K562 (cell line): Measurements from ENCODE around the gene MCL1. TPM values are rescaled to one million over a fixed set of nuclear protein-coding genes. Genes with fewer than 3 reads are reported as not detected.

Source experiments
- BHLHE40 ChIP-seq: IDR thresholded peaks from 2 replicates; pipeline ENCODE4 v1.6.1; 2011; ENCODE audit warnings: low read length, improper control_type of control experiment
- GMEB1 ChIP-seq: fragments of 250-450 bp; sonication (Bioruptor Pico); IDR thresholded peaks from 2 replicates; pipeline ENCODE4 v1.4.0; 2020; ENCODE audit warnings: mild to moderate bottlenecking
- GTF3C2 ChIP-seq: IDR thresholded peaks from 3 replicates; pipeline ENCODE4 v1.6.1; 2011; ENCODE audit warnings: borderline replicate concordance, mild to moderate bottlenecking, moderate library complexity; ENCODE audit not compliant: insufficient read length; ENCODE audit errors: extremely low read depth
- HMG20B ChIP-seq: fragments of 250-450 bp; sonication (Bioruptor Pico); IDR thresholded peaks from 2 replicates; pipeline ENCODE4 v1.5.0; 2021; ENCODE audit warnings: mild to moderate bottlenecking
- HOXB6 ChIP-seq: fragments of 250-450 bp; sonication (Bioruptor Pico); IDR thresholded peaks from 2 replicates; pipeline ENCODE4 v1.5.1; 2022; ENCODE audit warnings: mild to moderate bottlenecking, borderline replicate concordance
- JUN ChIP-seq, 2 experiments: sonication (generic) in 1 of 2; formaldehyde crosslinking in 1 of 2; IDR thresholded peaks; 2 replicates each; pipeline versions ENCODE4 v1.6.1 to v1.8.0; 2012 to 2022; ENCODE audit warnings: borderline replicate concordance in 2 of 2, mild to moderate bottlenecking in 2 of 2, improper control_type of control experiment in 1 of 2, low read depth in 1 of 2, low read length in 1 of 2, missing genetic modification reagents in 1 of 2
- KDM1A ChIP-seq, 2 experiments: fragments of 450-650 bp; IDR thresholded peaks; 2 replicates each; pipeline ENCODE4 v1.6.1; 2016; ENCODE audit warnings: mild to moderate bottlenecking in 2 of 2
- MCM5 ChIP-seq: fragments of 450-650 bp; IDR thresholded peaks from 2 replicates; pipeline ENCODE4 v1.6.1; 2016; ENCODE audit warnings: low read depth
- MITF ChIP-seq: IDR thresholded peaks from 2 replicates; pipeline ENCODE4 v1.6.1; 2014; ENCODE audit warnings: antibody characterized with exemption
- NCOA1 ChIP-seq: fragments of 450-650 bp; IDR thresholded peaks from 2 replicates; pipeline ENCODE4 v1.6.1; 2016; ENCODE audit warnings: low read depth
- NFXL1 ChIP-seq: fragments of 450-650 bp; formaldehyde crosslinking; IDR thresholded peaks from 2 replicates; pipeline ENCODE4 v1.4.0; 2021; ENCODE audit warnings: mild to moderate bottlenecking
- POU5F1 ChIP-seq: fragments of 150-350 bp; IDR thresholded peaks from 2 replicates; pipeline ENCODE4 v1.6.1; 2014; ENCODE audit warnings: borderline replicate concordance, low read length, low read depth, mild to moderate bottlenecking; ENCODE audit not compliant: partially characterized antibody
- RB1 ChIP-seq: fragments of 450-650 bp; IDR thresholded peaks from 2 replicates; pipeline ENCODE4 v1.6.1; 2017; ENCODE audit warnings: low read depth, mild to moderate bottlenecking
- SUPT5H ChIP-seq: fragments of 450-650 bp; IDR thresholded peaks from 2 replicates; pipeline ENCODE4 v1.6.1; 2016
- ZNF217 ChIP-seq: sonication (generic); formaldehyde crosslinking; IDR thresholded peaks from 2 replicates; pipeline ENCODE4 v1.8.0; 2022; ENCODE audit warnings: mild to moderate bottlenecking, missing genetic modification reagents
- ZNF23 ChIP-seq: fragments of 250-450 bp; sonication (Bioruptor Pico); IDR thresholded peaks from 2 replicates; pipeline ENCODE4 v1.4.0; 2020; ENCODE audit warnings: mild to moderate bottlenecking
- ZNF24 ChIP-seq: fragments of 450-650 bp; IDR thresholded peaks from 2 replicates; pipeline ENCODE4 v1.6.1; 2016
- ZNF583 ChIP-seq: fragments of 250-450 bp; sonication (Bioruptor Pico); IDR thresholded peaks from 2 replicates; pipeline ENCODE4 v1.4.0; 2020
- polyA plus RNA-seq, 8 experiments: library from polyadenylated mRNA; depleted of rRNA in 4 of 8; stranded (reverse) in 5 of 8; unstranded in 3 of 8; fragments of >200 nt; fragmentation: Nextera tagmentation in 2 of 8; fragmentation: Illumina TruSeq in 1 of 8; extraction: Ambion mirVana in 2 of 8; extraction: Trizol in 1 of 8; gene quantifications; 2 replicates each; pipeline versions ENCODE4 v1.2.1 to v1.2.3, GENCODE V29; 2011 to 2014; ENCODE audit warnings: inconsistent platforms in 1 of 8, missing spikeins in 1 of 8
- total RNA-seq, 7 experiments: library from RNA; depleted of rRNA in 6 of 7; stranded (reverse); fragments of >200 nt in 6 of 7; fragmentation: Illumina TruSeq in 2 of 7; extraction: Trizol in 2 of 7; gene quantifications; 2 replicates each; pipeline versions ENCODE4 v1.2.1 to v1.2.3, GENCODE V29; 2011 to 2021; ENCODE audit warnings: low replicate concordance in 1 of 7
- TF ChIP-seq, protein P1 (sequence below): fragments of 250-450 bp; sonication (Bioruptor Pico); IDR thresholded peaks from 2 replicates; pipeline ENCODE4 v1.6.1; 2021; ENCODE audit warnings: mild to moderate bottlenecking

Gene MCL1
- total and polyA plus RNA-seq, 9 of the 15 experiments (the other 6 are each of a cell fraction or from before 2014, with no cell fraction given) = 27.1 to 224 (median 138) TPM

DNA sequence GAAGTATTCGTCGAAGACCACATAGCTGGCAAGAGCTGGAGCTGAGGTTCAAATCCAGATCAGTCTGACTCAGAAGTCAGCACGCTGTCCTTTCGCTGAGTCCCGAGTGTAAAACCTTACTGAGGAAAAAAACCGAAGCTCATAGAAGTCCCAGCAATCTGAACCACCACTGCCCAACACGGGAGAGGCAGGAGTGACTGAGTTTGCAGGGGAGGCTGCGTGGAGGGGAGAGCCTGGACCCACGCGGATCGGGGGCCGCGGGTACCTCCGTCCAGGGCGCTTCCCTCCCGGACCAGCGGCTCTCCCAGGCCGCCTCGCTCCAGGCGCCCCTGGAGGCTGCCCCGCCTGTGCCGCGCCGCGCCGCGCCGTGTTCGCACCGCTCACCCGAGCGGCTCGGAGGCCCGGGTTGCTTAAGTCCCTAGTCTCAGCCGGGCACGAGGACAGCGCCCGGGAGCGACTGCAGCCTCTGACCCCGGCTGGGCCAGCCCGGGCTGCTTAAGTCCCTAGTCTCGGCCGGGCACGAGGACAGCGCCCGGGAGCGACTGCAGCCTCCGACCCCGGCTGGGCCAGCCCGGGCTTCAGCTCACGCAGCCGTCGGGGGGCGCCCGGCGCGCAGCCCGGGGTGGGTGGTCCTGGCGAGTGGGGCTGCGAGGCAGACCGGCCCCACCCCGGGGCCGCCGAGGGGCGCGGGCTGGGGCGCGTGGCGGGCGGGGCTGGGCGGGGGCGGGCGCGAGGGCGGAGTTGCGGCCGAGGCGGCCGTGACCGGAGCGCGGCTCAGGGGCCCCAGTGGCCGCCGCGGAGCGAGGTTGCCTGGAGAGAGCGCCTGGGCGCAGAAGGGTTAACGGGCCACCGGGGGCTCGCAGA is 30.5 kb downstream of the MCL1 start, which contains the start of gene ADAMTSL4 (continued):
- TF ChIP-seq GTF3C2 = no peak
- TF ChIP-seq NCOA1 = no peak
- TF ChIP-seq RB1 = 0 out of 2 replicates have a peak, but pooled peaks have one; percentile 39
- no peak for TF ChIP-seq ZNF24
- TF ChIP-seq HMG20B (CRISPR knock-in tag) = no peak
- TF ChIP-seq, protein P1, sequence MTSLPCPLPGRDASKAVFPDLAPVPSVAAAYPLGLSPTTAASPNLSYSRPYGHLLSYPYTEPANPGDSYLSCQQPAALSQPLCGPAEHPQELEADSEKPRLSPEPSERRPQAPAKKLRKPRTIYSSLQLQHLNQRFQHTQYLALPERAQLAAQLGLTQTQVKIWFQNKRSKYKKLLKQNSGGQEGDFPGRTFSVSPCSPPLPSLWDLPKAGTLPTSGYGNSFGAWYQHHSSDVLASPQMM (CRISPR knock-in tag) = no peak
- no peak for TF ChIP-seq KDM1A (IDR thresholded peaks at IDR 0.05)
- TF ChIP-seq ZNF217 = no peak
- no peak for TF ChIP-seq POU5F1
- no peak for TF ChIP-seq NFXL1
- 0 out of 2 replicates have a peak, but pooled peaks have one; percentile 33 for TF ChIP-seq GMEB1 (CRISPR knock-in tag)
- peak; percentile 55; the same call in 1 of the 2 replicates for TF ChIP-seq BHLHE40
- TF ChIP-seq ZNF583 (CRISPR knock-in tag) = peak; percentile 86
- TF ChIP-seq SUPT5H = no peak
- TF ChIP-seq HOXB6 = no peak
- no peak for TF ChIP-seq JUN (IDR thresholded peaks at IDR 0.05; ENCODE audit: borderline replicate concordance, low read depth, low read length)
- TF ChIP-seq JUN (CRISPR knock-in tag; IDR thresholded peaks at IDR 0.05; ENCODE audit: borderline replicate concordance) = no peak
- no peak for TF ChIP-seq MCM5
- TF ChIP-seq MITF = no peak
- TF ChIP-seq ZNF23 (CRISPR knock-in tag) = no peak
